ENCODE measurements around the gene ACOT8.

DNA sequence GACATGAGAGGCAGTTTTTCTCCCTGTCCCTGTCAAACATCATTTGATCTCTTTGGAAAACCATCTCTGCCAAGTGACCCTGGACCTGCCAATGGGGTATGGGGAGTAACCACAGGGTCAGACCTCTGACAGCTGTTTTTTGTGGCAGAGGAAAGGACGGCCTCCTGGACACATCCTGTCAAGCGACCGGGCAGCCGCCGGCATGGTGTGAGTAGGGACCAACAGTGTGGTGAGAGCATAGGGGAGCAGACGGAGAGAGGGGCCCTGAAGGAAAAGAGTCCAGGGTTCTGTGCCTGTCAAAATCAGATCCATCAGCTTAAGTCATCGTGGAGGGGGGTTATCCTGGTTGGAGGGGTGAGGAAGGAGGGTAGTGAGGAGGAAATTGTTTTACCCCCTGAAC, 55.3 kb downstream of the ACOT8 start:
- TF ChIP-seq, protein P1, sequence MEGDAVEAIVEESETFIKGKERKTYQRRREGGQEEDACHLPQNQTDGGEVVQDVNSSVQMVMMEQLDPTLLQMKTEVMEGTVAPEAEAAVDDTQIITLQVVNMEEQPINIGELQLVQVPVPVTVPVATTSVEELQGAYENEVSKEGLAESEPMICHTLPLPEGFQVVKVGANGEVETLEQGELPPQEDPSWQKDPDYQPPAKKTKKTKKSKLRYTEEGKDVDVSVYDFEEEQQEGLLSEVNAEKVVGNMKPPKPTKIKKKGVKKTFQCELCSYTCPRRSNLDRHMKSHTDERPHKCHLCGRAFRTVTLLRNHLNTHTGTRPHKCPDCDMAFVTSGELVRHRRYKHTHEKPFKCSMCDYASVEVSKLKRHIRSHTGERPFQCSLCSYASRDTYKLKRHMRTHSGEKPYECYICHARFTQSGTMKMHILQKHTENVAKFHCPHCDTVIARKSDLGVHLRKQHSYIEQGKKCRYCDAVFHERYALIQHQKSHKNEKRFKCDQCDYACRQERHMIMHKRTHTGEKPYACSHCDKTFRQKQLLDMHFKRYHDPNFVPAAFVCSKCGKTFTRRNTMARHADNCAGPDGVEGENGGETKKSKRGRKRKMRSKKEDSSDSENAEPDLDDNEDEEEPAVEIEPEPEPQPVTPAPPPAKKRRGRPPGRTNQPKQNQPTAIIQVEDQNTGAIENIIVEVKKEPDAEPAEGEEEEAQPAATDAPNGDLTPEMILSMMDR (IDR thresholded peaks at IDR 0.05): no peak
- TF ChIP-seq POLR2A (IDR thresholded peaks at IDR 0.05): no peak
- no peak for TF ChIP-seq POLR2AphosphoS5 (IDR thresholded peaks at IDR 0.05)
